IPS-15b (cell line): ENCODE results near the gene IL17C.

Source experiments
- H3K27me3 ChIP-seq: one replicate; pipeline ENCODE4 v1.6.1; 2013; ENCODE audit warnings: low read length; ENCODE audit not compliant: control insufficient read depth, insufficient read depth
- H3K36me3 ChIP-seq: one replicate; pipeline ENCODE4 v1.6.1; 2013; ENCODE audit warnings: low read length; ENCODE audit not compliant: control insufficient read depth, insufficient read depth
- H3K4me1 ChIP-seq: one replicate; pipeline ENCODE4 v1.6.1; 2013; ENCODE audit warnings: mild to moderate bottlenecking, low read length; ENCODE audit not compliant: control insufficient read depth, insufficient read depth
- H3K4me3 ChIP-seq: one replicate; pipeline ENCODE4 v1.5.1; 2013; ENCODE audit warnings: low read depth, low read length
- H3K9ac ChIP-seq: one replicate; pipeline ENCODE4 v1.6.1; 2013; ENCODE audit warnings: low read depth, mild to moderate bottlenecking, low read length
- H3K9me3 ChIP-seq: one replicate; pipeline ENCODE4 v1.6.1; 2013; ENCODE audit warnings: mild to moderate bottlenecking, low read length; ENCODE audit not compliant: control insufficient read depth, insufficient read depth

The IL17C gene, protein sequence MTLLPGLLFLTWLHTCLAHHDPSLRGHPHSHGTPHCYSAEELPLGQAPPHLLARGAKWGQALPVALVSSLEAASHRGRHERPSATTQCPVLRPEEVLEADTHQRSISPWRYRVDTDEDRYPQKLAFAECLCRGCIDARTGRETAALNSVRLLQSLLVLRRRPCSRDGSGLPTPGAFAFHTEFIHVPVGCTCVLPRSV

DNA sequence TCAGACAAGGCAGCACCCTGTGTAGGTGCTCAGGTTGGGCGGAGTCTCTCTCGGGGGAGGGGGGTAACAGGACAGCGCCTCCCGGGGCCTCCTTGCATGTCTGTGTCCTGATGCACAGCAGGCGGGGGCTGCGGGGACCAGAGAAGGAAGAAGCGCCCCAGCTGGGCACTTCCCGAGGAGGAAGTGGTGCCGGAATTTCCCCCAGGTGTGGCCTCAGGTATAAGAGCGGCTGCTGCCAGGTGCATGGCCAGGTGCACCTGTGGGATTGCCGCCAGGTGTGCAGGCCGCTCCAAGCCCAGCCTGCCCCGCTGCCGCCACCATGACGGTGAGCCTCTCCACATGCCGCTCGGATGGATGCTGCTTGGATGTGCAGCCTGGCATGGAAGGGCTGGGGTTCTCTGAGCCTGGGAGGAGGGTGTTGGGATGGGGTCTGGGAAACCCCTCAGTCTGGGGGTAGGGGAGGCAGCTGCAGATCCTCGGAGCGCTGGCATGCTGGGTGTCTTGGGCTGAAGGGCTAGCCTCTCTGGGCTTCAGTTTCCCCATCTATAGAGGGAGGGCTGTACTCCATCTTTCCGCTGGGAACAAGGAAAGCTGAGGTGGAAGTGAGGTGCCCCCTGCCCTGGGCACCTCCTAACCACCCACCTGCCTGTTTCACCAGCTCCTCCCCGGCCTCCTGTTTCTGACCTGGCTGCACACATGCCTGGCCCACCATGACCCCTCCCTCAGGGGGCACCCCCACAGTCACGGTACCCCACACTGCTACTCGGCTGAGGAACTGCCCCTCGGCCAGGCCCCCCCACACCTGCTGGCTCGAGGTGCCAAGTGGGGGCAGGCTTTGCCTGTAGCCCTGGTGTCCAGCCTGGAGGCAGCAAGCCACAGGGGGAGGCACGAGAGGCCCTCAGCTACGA is at the start of gene IL17C:
Gene IL17C (plus strand): TSS at position 250 of the 908 bp plus-strand sequence. CDS start 70 bp downstream, at position 320.
- Histone ChIP-seq H3K9me3 (no peaks in the 10 kb centered on the region), H3K27me3 (no peaks in the 10 kb centered on the region), H3K4me1 (peaks cover 4% of the 10 kb centered on the region), H3K9ac (no peak within 1 kb of the TSS), H3K36me3 (peaks cover 7% of the 10 kb centered on the region), H3K4me3 (no peak within 1 kb of the TSS)

DNA sequence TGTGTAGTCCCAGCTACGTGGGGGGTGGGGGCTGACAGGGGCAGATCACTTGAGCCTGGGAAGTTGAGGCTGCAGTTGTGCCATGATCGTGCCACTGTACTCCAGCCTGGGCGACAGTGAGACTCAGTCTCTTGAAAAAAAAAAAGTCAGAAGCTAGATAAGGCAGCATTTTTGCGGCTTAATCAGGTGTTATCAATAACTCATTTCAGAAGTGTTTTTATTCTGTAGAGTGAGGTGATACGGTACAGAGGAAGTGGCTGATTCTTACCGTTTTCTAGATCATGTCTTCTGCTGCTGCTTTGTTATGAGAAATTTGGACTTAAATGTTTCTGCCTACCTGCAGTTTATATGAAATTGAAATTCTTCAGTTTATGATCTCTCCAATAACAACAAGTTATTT is 49.6 kb upstream of the IL17C start:
- Histone ChIP-seq H3K36me3 (peaks cover 39% of the 10 kb centered on the region), H3K9me3 (no peaks in the 10 kb centered on the region), H3K27me3 (no peaks in the 10 kb centered on the region), H3K4me1 (no peaks in the 10 kb centered on the region), H3K9ac (no peak overlapping the region), H3K4me3 (no peak overlapping the region)

DNA sequence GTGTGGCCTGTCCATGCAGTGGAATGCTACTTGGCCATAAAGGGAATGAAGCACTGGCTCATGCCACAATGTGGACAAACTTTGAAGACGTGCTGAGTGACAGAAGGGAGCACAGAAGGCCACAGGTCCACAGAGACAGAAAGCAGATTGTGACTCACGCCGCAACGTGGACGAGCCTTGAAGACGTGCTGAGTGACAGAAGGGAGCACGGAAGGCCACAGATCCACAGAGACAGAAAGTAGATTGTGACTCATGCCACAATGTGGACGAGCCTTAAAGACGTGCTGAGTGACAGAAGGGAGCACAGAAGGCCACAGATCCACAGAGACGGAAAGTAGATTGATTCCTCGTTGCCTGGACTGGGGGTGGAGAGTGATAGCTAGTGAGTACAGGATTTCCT is 48.9 kb upstream of the IL17C start:
- no peaks in the 10 kb centered on the region for H3K27me3 ChIP-seq
- H3K4me1 ChIP-seq: no peaks in the 10 kb centered on the region
- no peaks in the 10 kb centered on the region for H3K9me3 ChIP-seq
- peaks cover 39% of the 10 kb centered on the region for H3K36me3 ChIP-seq
- no peak overlapping the region for H3K9ac ChIP-seq
- no peak overlapping the region for H3K4me3 ChIP-seq

DNA sequence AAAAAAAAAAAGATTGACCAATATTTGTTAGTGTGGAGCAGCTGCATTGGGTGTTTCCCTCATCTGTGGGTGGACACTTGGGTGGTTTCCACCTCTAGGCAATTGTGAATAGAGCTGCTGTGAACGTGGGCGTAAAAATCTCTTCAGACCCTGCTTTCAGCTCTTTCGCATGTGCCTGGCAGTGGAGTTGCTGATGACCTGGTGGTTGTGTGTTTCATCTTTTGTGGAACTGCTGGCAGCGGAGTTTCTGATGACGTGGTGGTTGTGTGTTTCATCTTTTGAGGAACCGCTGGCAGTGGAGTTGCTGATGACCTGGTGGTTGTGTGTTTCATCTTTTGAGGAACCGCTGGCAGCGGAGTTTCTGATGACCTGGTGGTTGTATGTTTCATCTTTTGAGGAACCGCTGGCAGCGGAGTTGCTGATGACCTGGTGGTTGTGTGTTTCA is 46.8 kb upstream of the IL17C start:
- no peaks in the 10 kb centered on the region for H3K27me3 ChIP-seq
- no peak overlapping the region for H3K4me3 ChIP-seq
- no peaks in the 10 kb centered on the region for H3K4me1 ChIP-seq
- peaks cover 33% of the 10 kb centered on the region for H3K36me3 ChIP-seq
- H3K9me3 ChIP-seq: no peaks in the 10 kb centered on the region
- no peak overlapping the region for H3K9ac ChIP-seq

DNA sequence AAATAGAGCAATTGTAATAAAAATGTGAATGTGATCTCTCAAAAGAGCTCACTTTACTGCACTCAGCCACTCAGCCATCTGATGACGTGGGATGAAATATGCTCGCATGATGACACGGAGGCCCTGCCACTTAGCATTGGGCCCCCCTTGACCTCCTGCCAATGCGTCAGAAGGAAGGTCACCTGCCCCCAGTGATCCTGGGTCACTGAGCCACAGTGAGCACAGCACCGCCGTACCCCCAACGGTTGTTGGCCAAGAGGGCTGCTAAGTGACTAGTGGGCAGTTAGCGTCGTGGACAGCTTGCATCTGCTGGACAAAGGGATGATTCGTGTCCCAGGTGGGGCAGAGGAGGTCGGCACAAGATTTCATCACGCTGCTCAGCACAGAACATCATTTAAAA is 45.3 kb upstream of the IL17C start:
- Histone ChIP-seq H3K4me1 (no peaks in the 10 kb centered on the region), H3K36me3 (peaks cover 27% of the 10 kb centered on the region), H3K27me3 (no peaks in the 10 kb centered on the region), H3K9me3 (no peaks in the 10 kb centered on the region), H3K4me3 (no peak overlapping the region), H3K9ac (no peak overlapping the region)

DNA sequence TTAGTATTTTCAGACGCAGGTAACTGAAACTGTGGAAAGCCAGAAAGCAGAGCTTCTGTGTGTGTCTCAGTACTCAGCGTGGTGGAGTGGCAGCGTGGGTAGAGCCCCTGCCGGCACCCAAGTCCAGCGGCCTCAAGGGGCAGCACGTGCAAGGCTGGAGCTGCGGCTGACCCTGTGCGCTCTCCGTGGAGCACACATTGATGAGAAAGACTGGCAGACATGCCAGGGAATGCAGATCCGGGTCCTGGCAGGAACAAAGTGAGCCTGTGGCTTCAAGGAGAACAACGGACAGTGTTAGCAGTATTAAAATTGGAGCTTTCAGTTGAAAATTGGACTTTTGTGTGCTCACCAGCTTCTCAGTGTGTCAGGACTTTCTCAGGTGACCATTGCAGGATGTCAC is 44.9 kb upstream of the IL17C start:
- H3K27me3 ChIP-seq: no peaks in the 10 kb centered on the region
- no peaks in the 10 kb centered on the region for H3K9me3 ChIP-seq
- no peak overlapping the region for H3K4me3 ChIP-seq
- H3K9ac ChIP-seq: no peak overlapping the region
- peaks cover 23% of the 10 kb centered on the region for H3K36me3 ChIP-seq
- H3K4me1 ChIP-seq: no peaks in the 10 kb centered on the region

DNA sequence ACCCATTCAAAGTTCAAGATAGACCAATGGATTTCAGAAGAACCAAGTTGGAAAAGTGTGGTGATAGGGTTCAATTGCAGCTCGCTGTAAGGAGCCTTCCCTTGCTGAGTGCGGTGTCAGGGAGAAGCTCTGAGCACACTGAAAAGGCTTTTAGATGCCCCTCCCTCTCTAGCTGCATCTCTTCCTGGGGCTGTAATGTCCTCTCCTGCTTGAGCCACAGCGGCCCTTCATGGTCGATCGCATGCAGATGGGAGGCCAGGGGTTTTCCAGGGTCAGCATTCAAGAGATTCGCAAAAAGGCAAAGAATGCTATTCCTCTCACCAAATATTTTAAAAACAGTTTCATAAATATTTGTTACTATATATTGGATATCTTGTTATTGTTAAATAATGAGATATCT is 44.5 kb upstream of the IL17C start:
- no peaks in the 10 kb centered on the region for H3K4me1 ChIP-seq
- no peaks in the 10 kb centered on the region for H3K27me3 ChIP-seq
- H3K9ac ChIP-seq: no peak overlapping the region
- no peaks in the 10 kb centered on the region for H3K9me3 ChIP-seq
- no peak overlapping the region for H3K4me3 ChIP-seq
- H3K36me3 ChIP-seq: peaks cover 21% of the 10 kb centered on the region

DNA sequence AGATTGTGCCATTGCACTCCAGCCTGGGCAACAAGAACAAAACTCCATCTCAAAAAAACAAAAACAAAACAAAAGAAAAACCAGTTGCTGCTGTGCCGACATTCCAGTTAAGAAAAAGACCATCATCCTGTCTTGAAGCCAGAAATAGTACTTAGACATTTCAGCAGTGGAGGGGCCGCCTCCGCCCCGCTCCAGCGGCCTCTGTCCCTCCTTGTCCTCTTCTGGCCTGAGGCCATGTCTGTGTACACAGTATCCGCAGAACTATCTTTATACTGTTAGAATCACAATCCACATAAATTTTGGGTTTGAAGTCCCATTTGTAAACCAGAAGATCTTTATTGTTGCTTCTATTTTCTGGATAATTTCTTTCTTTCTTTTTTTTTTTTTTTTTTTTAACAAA is 43.3 kb upstream of the IL17C start:
- H3K9ac ChIP-seq: no peak overlapping the region
- H3K4me1 ChIP-seq: no peaks in the 10 kb centered on the region
- H3K4me3 ChIP-seq: no peak overlapping the region
- H3K36me3 ChIP-seq: peaks cover 20% of the 10 kb centered on the region
- H3K27me3 ChIP-seq: no peaks in the 10 kb centered on the region
- no peaks in the 10 kb centered on the region for H3K9me3 ChIP-seq

DNA sequence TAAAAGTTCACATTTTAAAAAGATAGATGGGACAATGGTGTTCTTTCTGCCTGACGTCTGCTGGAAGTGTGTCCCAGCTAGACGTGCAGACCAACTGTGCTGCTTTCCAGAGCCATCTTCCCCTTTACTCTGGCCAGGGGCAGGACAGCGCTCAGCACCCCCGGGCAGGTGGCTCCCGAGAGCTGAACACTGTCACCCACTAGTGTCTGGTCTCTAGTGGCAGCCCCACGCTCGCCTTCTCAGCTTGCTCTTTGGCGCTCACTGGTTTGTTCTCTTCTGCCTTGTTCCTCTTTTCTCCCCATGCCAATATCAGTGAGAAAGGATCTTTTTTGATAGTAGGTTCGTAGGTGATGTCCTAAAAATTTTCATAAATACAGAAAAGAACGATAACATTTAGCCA is 42.5 kb upstream of the IL17C start:
- Histone ChIP-seq H3K27me3 (no peaks in the 10 kb centered on the region), H3K9ac (no peak overlapping the region), H3K9me3 (no peaks in the 10 kb centered on the region), H3K4me3 (no peak overlapping the region), H3K4me1 (no peaks in the 10 kb centered on the region), H3K36me3 (peaks cover 26% of the 10 kb centered on the region)

DNA sequence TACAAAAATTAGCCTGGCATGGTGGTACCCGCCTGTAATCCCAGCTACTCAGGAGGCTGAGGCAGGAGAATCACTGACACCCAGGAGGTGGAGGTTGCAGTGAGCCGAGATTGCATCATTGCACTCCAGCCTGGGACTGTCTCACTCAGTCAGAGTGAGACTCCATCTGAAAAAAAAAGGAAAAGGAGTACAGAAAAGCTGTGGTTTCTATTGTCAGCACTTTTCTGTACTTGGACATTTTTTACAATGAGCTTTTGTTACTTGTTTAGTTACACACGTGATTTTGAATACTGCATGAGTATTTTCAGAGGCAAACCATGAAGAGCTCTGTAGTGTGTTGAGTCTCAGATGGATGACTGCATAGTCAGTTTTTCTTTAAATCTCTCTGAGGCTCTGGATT is 41.9 kb upstream of the IL17C start:
- Histone ChIP-seq H3K4me3 (no peak overlapping the region), H3K9me3 (no peaks in the 10 kb centered on the region), H3K4me1 (no peaks in the 10 kb centered on the region), H3K36me3 (peaks cover 28% of the 10 kb centered on the region), H3K9ac (no peak overlapping the region), H3K27me3 (no peaks in the 10 kb centered on the region)

DNA sequence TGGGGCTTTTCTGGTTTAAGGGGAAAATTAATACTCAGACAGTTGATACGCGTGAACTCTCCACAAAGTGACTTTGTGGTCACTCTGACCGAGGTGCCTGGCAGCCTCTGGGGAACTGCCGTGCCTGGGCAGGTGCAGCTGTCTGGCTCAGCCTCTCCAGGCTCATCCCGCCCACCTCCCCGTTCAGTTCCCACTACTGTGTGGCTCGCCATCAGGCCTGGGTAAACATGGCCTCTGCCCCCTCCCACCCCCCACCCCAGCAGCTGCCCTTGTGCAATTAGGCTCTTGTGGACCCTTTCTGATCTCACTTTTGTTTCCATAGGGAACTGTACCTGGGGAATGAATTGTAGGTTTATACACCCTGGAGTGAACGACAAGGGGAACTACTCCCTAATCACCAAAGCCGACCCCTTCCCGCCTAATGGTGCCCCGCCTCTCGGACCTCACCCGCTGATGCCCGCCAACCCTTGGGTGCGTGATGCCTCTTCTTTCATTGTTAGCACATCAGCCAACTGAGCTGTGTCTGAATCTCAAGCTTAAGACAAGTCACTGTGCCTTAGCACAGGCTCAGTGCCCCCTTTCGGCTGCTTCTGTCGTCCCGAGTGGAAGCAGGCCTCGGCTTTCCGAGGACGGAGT is 40.4 kb upstream of the IL17C start:
- H3K4me1 ChIP-seq: no peaks in the 10 kb centered on the region
- H3K36me3 ChIP-seq: peaks cover 39% of the 10 kb centered on the region

More for the DNA sequence above, 40.4 kb upstream of the IL17C start:
- no peak overlapping the region for H3K4me3 ChIP-seq
- H3K9ac ChIP-seq: no peak overlapping the region
- H3K9me3 ChIP-seq: no peaks in the 10 kb centered on the region
- H3K27me3 ChIP-seq: no peaks in the 10 kb centered on the region
